Testis (tissue), 2 donors: Measurements from ENCODE around the gene OR51B4.

Source experiments
- CTCF ChIP-seq, 3 experiments: fragments of 450-650 bp in 2 of 3; fragments of 200-600 bp in 1 of 3; sonication (generic) in 1 of 3; IDR thresholded peaks; one replicate each; pipeline ENCODE4 v1.5.1; 2016 to 2019; ENCODE audit warnings: antibody characterized with exemption in 3 of 3, mild to moderate bottlenecking in 2 of 3, moderate library complexity in 1 of 3
- POLR2A ChIP-seq: fragments of 450-650 bp; IDR thresholded peaks from one replicate; pipeline ENCODE4 v1.6.1; 2017; ENCODE audit warnings: antibody characterized with exemption, mild to moderate bottlenecking, moderate library complexity

- TF ChIP-seq CTCF (IDR thresholded peaks at IDR 0.05) (no peak), POLR2A (no peak)
Observed at GRCh38 chr11:5289696-5290095, 12.1 kb downstream of the OR51B4 start.
